ENCODE results near the gene ACAA1. TPM values are rescaled to one million over a fixed set of nuclear protein-coding genes. Genes with fewer than 3 reads are reported as not detected.

ACAA1 gene
- total and polyA plus RNA-seq, 2 experiments from 2014 or later: 21.4 to 26.6 TPM

DNA sequence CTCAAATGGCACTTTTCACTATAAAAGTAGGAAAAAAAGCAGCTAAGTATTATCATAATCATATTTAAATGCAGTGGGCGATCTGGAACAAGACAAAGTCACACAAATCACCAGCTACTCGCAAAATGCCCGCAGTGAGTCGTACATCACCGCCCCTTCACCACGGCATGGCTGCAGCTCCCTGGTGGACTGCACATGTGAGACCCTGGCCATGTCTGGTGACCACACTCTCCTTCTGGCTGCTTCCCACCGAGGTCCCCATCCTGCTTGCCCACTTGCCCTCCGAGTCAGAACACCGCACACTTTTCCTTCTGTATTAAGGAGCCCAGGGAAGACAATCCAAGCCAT, 38.6 kb downstream of the ACAA1 start:
- Histone ChIP-seq H2AFZ (no peak overlapping the region; the same call in 1 of the 2 replicates), H3K4me3 (no peak overlapping the region), H3K79me2 (replicated peaks; ENCODE audit: insufficient read depth) (no peaks in the 10 kb centered on the region), H3F3A (replicated peaks; ENCODE audit: low read depth) (no peaks in the 10 kb centered on the region), H3K4me2 (no peak overlapping the region), H3K36me3 (ENCODE audit: insufficient read depth) (no peaks in the 10 kb centered on the region), H3K27me3 (ENCODE audit: insufficient read depth) (no peaks in the 10 kb centered on the region), H4K20me1 (replicated peaks; ENCODE audit: insufficient read depth) (no peaks in the 10 kb centered on the region), H3K4me1 (ENCODE audit: insufficient read depth) (peaks cover 13% of the 10 kb centered on the region), H3K27ac (ENCODE audit: low read depth) (no peak overlapping the region), H3K9me2 (ENCODE audit: insufficient read depth) (no peaks in the 10 kb centered on the region)
- Mint-ChIP-seq H3K4me1 (peaks cover 33% of the 10 kb centered on the region), H3K27ac (no peak overlapping the region), H3K4me3 (no peak overlapping the region), H3K9me3 (no peaks in the 10 kb centered on the region), H3K36me3 (ENCODE audit: low read depth) (no peaks in the 10 kb centered on the region), H3K27me3 (ENCODE audit: insufficient read depth, low read depth, poor library complexity) (peaks cover 16% of the 10 kb centered on the region)
- ATAC-seq: no peak
- TF ChIP-seq EZH2phosphoT487 (IDR thresholded peaks at IDR 0.05; ENCODE audit: unreplicated experiment) (no peak), ZNF114 (CRISPR knock-in tag; IDR thresholded peaks at IDR 0.05) (no peak), ZNF331 (CRISPR knock-in tag; IDR thresholded peaks at IDR 0.05; ENCODE audit: low read depth) (no peak), POLR2AphosphoS5 (IDR thresholded peaks at IDR 0.05; ENCODE audit: low read depth) (no peak), CREB1 (CRISPR knock-in tag; IDR thresholded peaks at IDR 0.05; ENCODE audit: low read depth) (no peak)
- TF ChIP-seq, protein P1, sequence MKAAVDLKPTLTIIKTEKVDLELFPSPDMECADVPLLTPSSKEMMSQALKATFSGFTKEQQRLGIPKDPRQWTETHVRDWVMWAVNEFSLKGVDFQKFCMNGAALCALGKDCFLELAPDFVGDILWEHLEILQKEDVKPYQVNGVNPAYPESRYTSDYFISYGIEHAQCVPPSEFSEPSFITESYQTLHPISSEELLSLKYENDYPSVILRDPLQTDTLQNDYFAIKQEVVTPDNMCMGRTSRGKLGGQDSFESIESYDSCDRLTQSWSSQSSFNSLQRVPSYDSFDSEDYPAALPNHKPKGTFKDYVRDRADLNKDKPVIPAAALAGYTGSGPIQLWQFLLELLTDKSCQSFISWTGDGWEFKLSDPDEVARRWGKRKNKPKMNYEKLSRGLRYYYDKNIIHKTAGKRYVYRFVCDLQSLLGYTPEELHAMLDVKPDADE (IDR thresholded peaks at IDR 0.05): no peak
- TF ChIP-seq, protein P2, sequence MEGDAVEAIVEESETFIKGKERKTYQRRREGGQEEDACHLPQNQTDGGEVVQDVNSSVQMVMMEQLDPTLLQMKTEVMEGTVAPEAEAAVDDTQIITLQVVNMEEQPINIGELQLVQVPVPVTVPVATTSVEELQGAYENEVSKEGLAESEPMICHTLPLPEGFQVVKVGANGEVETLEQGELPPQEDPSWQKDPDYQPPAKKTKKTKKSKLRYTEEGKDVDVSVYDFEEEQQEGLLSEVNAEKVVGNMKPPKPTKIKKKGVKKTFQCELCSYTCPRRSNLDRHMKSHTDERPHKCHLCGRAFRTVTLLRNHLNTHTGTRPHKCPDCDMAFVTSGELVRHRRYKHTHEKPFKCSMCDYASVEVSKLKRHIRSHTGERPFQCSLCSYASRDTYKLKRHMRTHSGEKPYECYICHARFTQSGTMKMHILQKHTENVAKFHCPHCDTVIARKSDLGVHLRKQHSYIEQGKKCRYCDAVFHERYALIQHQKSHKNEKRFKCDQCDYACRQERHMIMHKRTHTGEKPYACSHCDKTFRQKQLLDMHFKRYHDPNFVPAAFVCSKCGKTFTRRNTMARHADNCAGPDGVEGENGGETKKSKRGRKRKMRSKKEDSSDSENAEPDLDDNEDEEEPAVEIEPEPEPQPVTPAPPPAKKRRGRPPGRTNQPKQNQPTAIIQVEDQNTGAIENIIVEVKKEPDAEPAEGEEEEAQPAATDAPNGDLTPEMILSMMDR (conservative IDR thresholded peaks at IDR 0.05; ENCODE audit: low read depth in 2 of 2): no peak
- TF ChIP-seq, protein P3, sequence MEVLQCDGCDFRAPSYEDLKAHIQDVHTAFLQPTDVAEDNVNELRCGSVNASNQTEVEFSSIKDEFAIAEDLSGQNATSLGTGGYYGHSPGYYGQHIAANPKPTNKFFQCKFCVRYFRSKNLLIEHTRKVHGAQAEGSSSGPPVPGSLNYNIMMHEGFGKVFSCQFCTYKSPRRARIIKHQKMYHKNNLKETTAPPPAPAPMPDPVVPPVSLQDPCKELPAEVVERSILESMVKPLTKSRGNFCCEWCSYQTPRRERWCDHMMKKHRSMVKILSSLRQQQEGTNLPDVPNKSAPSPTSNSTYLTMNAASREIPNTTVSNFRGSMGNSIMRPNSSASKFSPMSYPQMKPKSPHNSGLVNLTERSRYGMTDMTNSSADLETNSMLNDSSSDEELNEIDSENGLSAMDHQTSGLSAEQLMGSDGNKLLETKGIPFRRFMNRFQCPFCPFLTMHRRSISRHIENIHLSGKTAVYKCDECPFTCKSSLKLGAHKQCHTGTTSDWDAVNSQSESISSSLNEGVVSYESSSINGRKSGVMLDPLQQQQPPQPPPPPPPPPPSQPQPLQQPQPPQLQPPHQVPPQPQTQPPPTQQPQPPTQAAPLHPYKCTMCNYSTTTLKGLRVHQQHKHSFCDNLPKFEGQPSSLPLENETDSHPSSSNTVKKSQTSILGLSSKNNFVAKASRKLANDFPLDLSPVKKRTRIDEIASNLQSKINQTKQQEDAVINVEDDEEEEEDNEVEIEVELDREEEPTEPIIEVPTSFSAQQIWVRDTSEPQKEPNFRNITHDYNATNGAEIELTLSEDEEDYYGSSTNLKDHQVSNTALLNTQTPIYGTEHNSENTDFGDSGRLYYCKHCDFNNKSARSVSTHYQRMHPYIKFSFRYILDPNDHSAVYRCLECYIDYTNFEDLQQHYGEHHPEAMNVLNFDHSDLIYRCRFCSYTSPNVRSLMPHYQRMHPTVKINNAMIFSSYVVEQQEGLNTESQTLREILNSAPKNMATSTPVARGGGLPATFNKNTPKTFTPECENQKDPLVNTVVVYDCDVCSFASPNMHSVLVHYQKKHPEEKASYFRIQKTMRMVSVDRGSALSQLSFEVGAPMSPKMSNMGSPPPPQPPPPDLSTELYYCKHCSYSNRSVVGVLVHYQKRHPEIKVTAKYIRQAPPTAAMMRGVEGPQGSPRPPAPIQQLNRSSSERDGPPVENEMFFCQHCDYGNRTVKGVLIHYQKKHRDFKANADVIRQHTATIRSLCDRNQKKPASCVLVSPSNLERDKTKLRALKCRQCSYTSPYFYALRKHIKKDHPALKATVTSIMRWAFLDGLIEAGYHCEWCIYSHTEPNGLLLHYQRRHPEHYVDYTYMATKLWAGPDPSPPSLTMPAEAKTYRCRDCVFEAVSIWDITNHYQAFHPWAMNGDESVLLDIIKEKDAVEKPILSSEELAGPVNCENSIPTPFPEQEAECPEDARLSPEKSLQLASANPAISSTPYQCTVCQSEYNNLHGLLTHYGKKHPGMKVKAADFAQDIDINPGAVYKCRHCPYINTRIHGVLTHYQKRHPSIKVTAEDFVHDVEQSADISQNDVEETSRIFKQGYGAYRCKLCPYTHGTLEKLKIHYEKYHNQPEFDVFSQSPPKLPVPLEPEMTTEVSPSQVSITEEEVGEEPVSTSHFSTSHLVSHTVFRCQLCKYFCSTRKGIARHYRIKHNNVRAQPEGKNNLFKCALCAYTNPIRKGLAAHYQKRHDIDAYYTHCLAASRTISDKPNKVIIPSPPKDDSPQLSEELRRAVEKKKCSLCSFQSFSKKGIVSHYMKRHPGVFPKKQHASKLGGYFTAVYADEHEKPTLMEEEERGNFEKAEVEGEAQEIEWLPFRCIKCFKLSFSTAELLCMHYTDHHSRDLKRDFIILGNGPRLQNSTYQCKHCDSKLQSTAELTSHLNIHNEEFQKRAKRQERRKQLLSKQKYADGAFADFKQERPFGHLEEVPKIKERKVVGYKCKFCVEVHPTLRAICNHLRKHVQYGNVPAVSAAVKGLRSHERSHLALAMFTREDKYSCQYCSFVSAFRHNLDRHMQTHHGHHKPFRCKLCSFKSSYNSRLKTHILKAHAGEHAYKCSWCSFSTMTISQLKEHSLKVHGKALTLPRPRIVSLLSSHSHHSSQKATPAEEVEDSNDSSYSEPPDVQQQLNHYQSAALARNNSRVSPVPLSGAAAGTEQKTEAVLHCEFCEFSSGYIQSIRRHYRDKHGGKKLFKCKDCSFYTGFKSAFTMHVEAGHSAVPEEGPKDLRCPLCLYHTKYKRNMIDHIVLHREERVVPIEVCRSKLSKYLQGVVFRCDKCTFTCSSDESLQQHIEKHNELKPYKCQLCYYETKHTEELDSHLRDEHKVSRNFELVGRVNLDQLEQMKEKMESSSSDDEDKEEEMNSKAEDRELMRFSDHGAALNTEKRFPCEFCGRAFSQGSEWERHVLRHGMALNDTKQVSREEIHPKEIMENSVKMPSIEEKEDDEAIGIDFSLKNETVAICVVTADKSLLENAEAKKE (CRISPR knock-in tag; IDR thresholded peaks at IDR 0.05): no peak
- TF ChIP-seq, protein P4, sequence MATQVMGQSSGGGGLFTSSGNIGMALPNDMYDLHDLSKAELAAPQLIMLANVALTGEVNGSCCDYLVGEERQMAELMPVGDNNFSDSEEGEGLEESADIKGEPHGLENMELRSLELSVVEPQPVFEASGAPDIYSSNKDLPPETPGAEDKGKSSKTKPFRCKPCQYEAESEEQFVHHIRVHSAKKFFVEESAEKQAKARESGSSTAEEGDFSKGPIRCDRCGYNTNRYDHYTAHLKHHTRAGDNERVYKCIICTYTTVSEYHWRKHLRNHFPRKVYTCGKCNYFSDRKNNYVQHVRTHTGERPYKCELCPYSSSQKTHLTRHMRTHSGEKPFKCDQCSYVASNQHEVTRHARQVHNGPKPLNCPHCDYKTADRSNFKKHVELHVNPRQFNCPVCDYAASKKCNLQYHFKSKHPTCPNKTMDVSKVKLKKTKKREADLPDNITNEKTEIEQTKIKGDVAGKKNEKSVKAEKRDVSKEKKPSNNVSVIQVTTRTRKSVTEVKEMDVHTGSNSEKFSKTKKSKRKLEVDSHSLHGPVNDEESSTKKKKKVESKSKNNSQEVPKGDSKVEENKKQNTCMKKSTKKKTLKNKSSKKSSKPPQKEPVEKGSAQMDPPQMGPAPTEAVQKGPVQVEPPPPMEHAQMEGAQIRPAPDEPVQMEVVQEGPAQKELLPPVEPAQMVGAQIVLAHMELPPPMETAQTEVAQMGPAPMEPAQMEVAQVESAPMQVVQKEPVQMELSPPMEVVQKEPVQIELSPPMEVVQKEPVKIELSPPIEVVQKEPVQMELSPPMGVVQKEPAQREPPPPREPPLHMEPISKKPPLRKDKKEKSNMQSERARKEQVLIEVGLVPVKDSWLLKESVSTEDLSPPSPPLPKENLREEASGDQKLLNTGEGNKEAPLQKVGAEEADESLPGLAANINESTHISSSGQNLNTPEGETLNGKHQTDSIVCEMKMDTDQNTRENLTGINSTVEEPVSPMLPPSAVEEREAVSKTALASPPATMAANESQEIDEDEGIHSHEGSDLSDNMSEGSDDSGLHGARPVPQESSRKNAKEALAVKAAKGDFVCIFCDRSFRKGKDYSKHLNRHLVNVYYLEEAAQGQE (IDR thresholded peaks at IDR 0.05; ENCODE audit: unreplicated experiment): no peak
- no peak for DNase-seq (ENCODE audit: low spot score)

Data from GM23338 (cell line).